AML-193 (cell line): ENCODE data around the gene CACTIN.

Source experiments
- DNase-seq, 2 experiments: peaks; one replicate each; lab custom pipeline; 2025; lab: John Stamatoyannopoulos, UW

The CACTIN gene

GRCh38 chr19:3565139-3565538 lies 61.5 kb downstream of the CACTIN start:
- DNase-seq, result no peak

- DNase-seq, result no peak
Measured at GRCh38 chr19:3563709-3564524, 62.7 kb downstream of the CACTIN start.
